Measurements from ENCODE around the gene IPCEF1.

DNA sequence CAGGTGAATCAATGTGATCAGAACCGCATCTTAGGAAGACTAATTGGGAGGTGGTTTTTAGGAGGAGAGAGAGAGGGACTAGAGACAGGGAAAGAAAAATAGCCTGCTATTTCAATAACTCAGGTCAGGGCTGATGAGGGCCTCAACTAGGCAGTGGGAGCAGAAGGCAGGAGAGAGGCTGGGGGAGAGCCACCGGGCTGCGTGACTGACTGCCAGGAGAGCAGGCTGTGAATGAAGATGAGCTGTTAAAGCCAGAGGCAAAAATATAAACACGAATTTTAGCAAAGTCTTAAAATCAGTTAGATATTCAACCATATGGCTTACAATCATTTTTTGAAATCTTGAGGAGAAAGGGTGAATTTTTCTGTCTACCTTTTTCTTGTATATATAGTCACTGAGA lies 149.6 kb downstream of the IPCEF1 start:
- TF ChIP-seq, protein P1, sequence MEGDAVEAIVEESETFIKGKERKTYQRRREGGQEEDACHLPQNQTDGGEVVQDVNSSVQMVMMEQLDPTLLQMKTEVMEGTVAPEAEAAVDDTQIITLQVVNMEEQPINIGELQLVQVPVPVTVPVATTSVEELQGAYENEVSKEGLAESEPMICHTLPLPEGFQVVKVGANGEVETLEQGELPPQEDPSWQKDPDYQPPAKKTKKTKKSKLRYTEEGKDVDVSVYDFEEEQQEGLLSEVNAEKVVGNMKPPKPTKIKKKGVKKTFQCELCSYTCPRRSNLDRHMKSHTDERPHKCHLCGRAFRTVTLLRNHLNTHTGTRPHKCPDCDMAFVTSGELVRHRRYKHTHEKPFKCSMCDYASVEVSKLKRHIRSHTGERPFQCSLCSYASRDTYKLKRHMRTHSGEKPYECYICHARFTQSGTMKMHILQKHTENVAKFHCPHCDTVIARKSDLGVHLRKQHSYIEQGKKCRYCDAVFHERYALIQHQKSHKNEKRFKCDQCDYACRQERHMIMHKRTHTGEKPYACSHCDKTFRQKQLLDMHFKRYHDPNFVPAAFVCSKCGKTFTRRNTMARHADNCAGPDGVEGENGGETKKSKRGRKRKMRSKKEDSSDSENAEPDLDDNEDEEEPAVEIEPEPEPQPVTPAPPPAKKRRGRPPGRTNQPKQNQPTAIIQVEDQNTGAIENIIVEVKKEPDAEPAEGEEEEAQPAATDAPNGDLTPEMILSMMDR (IDR thresholded peaks at IDR 0.05; ENCODE audit: low read depth, low read length): no peak
- no peak for TF ChIP-seq POLR2A (IDR thresholded peaks at IDR 0.05; ENCODE audit: extremely low read depth, insufficient read length)

Measured in NB4 (cell line).